GM11168 (cell line): ENCODE measurements around the gene HASPIN.

ENCODE experiments used
- in situ Hi-C: fragments of 300-500 bp; cut with MboI; formaldehyde crosslinking; loops from one replicate; pipeline ENCODE4 v1.12.0; 2022; ENCODE audit warnings: low sequenced_read_pairs; ENCODE audit not compliant: unreplicated experiment

Gene HASPIN

GRCh38 chr17:3761036-3761917 is 37.6 kb downstream of the HASPIN start:
- in situ Hi-C loops = no loop called here

- in situ Hi-C loops = no loop called here
Observed at GRCh38 chr17:3761918-3762380, 38.2 kb downstream of the HASPIN start.

GRCh38 chr17:3762922-3763776 is 39.4 kb downstream of the HASPIN start:
- in situ Hi-C loops = no loop called here

DNA sequence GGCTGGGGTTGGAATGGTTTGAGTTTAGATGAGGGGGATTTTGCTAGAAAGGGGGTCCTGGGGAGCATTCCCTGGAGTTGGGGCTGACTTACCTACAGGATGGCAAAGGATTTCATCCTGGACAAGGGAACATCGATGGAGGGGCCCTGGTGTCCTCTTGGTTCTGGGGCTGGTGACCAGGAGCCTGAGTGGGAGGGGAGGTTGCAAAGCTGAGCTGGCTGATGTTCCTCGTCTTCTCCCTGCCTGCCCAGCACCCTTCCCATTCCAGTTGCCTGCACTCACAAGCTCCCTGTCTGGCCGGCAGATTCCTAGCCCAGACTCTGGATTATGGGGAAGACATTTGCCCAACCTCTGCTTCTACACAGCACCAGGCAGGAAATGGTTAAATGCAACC is 40.1 kb downstream of the HASPIN start:
- in situ Hi-C loops = no loop called here

DNA sequence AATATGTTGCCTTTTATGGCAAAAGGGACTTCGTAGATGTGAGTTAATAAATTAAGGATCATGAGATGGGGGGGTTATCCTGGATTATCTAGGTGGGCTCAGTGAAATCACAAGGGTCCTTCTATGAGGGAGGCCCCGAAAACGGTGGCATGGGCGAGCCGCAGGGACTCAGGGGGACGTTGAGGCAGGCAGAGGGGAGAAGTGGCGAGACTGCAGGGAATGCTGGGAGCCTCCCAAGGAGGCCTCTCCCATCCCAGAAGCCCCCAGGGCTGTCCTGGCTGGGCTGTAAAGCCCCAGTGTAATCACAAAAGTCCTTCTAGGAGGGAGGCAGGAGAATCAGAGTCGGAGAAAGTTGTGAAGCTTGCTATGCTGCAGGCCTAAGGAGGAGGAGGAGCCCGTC is 42.3 kb downstream of the HASPIN start:
- in situ Hi-C loops = no loop called here

GRCh38 chr17:3766779-3767178 is 43.1 kb downstream of the HASPIN start:
- in situ Hi-C loops = no loop called here

- in situ Hi-C loops = no loop called here
Observed at GRCh38 chr17:3768341-3768740, 44.6 kb downstream of the HASPIN start.

DNA sequence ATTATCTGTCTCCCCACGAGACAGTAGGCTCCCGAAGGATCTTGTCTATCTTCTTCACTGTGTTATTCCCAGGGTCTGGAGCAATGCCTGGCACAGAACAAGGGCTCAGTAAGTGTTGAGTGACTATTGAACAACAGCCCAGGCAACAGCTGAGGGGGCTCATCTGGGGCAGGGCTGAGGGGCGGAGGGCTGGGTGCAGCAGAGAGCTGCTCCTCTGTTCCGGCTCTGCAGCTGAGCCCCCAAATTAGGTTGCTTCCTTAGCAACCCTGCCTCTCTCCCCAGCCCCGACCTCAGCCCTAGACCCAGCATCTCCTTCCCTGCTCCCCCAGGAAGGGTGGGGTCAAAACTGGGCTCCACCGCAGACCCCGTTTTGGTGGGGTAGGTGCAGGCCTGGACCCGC is 45.1 kb downstream of the HASPIN start:
- in situ Hi-C loops = no loop called here

GRCh38 chr17:3770466-3770865 is 46.8 kb downstream of the HASPIN start:
- in situ Hi-C loops = no loop called here

DNA sequence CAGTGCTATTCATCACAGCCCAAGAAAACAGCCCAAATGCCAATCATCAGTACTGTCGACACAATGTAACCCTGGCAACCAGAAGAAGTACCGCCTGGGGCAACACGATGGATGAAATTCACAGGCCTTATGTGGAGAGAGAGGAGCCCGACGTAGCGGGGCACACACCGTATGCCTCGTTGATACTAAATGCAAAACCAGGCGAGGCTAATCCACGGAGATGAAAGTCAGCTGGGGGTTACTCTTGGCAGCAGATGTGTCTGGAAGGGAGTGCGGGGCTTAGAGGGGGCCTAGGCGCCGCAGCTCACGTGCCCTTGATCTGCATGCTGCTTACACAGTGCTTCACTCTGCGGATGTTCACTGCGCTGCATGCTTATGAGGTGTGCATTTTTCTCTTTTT is 47.4 kb downstream of the HASPIN start:
- in situ Hi-C loops = no loop called here

- in situ Hi-C loops = no loop called here
Observed at GRCh38 chr17:3772764-3773163, 49.1 kb downstream of the HASPIN start.

- in situ Hi-C loops = no loop called here
Observed at GRCh38 chr17:3773511-3773910, 49.8 kb downstream of the HASPIN start.

DNA sequence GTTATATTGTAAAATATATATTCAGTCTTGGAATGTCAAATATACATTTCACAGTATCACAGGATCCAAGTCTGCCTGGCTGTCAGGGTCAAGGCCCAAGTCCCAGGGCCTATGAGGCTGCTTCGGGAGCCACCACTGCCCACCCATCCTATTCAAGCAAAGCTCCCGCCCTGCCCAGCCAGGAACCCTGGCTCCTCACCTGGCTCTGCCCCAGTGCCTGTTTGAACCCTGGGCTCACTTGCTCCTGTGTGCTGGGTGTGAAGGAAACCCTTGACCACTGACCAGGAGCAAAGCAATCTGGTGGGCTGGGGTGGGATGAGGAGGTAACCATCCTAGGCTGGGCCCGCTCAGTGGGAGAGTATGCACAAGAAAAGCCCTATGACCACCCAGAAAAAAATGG is 50.3 kb downstream of the HASPIN start:
- in situ Hi-C loops = no loop called here
